Gastrocnemius medialis (tissue), 4 donors: ENCODE measurements around the gene CCDC183. TPM values are rescaled to one million over a fixed set of nuclear protein-coding genes. Genes with fewer than 3 reads are reported as not detected.

Experiments used
- ATAC-seq, 2 donors: fragments of 150-250 bp; one replicate each; pipeline ENCODE4 v1.9.1; 2016
- DNase-seq, 2 donors: peaks; one replicate each; pipeline ENCODE4 v3.0.0-alpha.2; 2019
- H3K27ac ChIP-seq, 4 donors: fragments of 200-600 bp; sonication (generic); 1 replicate in 1 of 4; 2 replicates in 3 of 4; pipeline ENCODE4 v1.5.1; 2016 to 2018; ENCODE audit warnings: mild to moderate bottlenecking in 2 of 4, moderate library complexity in 1 of 4
- H3K27me3 ChIP-seq, 3 donors: fragments of 200-600 bp; sonication (generic) in 2 of 3; 1 replicate in 1 of 3; 2 replicates in 2 of 3; pipeline versions ENCODE4 v1.5.1 to v1.6.0; 2016 to 2019; ENCODE audit warnings: mild to moderate bottlenecking in 1 of 3, moderate library complexity in 1 of 3
- H3K36me3 ChIP-seq, 2 donors: fragments of 200-600 bp; sonication (generic) in 1 of 2; one replicate each; pipeline ENCODE4 v1.5.1; 2017 to 2018
- H3K4me1 ChIP-seq, 2 donors: fragments of 200-600 bp; sonication (generic) in 1 of 2; one replicate each; pipeline ENCODE4 v1.5.1; 2016 to 2017; ENCODE audit warnings: mild to moderate bottlenecking in 2 of 2
- H3K4me3 ChIP-seq, 4 donors: fragments of 200-600 bp; sonication (generic) in 3 of 4; 1 replicate in 1 of 4; 2 replicates in 3 of 4; pipeline ENCODE4 v1.5.1; 2016 to 2019; ENCODE audit warnings: mild to moderate bottlenecking in 2 of 4
- H3K9me3 ChIP-seq, 3 donors: fragments of 200-600 bp; sonication (generic) in 2 of 3; 1 replicate in 1 of 3; 2 replicates in 2 of 3; pipeline ENCODE4 v1.5.1; 2016 to 2019
- CTCF ChIP-seq, 5 experiments: fragments of 450-650 bp in 3 of 5; fragments of 200-600 bp in 2 of 5; sonication (generic) in 2 of 5; IDR thresholded peaks in 4 of 5; conservative IDR thresholded peaks in 1 of 5; 1 replicate in 4 of 5; 2 replicates in 1 of 5; pipeline ENCODE4 v1.5.1; 2016 to 2019; ENCODE audit warnings: antibody characterized with exemption in 5 of 5, mild to moderate bottlenecking in 3 of 5, moderate library complexity in 3 of 5
- POLR2A ChIP-seq, 2 donors: fragments of 450-650 bp; IDR thresholded peaks; one replicate each; pipeline ENCODE4 v1.6.1; 2017; ENCODE audit warnings: antibody characterized with exemption in 2 of 2, mild to moderate bottlenecking in 2 of 2, moderate library complexity in 2 of 2
- in situ Hi-C, 4 donors: fragments of 200-750 bp; cut with MboI; loops; one replicate each; pipeline versions ENCODE4 v1.15.0 to v1.8.0; 2017; ENCODE audit warnings: low sequenced_read_pairs in 4 of 4
- intact Hi-C: fragments of 100-400 bp; cut with DNase I; formaldehyde crosslinking; loops from one replicate; pipeline ENCODE4 v1.15.1; 2023; ENCODE audit warnings: low total_unique reads
- total RNA-seq, 4 donors: library from RNA; depleted of rRNA; stranded (reverse); fragments of >200 nt; gene quantifications; one replicate each; pipeline versions ENCODE4 v1.1.0 to v1.2.3, GENCODE V29; 2016

Gene CCDC183
- total RNA-seq, 4 donors from 2014 or later: 0.31 TPM; not detected in 3

GRCh38 chr9:136850866-136851775 is 55.0 kb downstream of the CCDC183 start:
- no peak for TF ChIP-seq CTCF (IDR thresholded peaks at IDR 0.05 in 4 of 5, conservative IDR thresholded peaks at IDR 0.05 in 1 of 5)
- TF ChIP-seq POLR2A (IDR thresholded peaks at IDR 0.05): no peak
- Histone ChIP-seq H3K27ac (peak overlapping the region; percentile 59 to 94 (median 90)), H3K4me1 (peaks cover 20 to 31% of the 10 kb centered on the region in 2 donors), H3K9me3 (no peaks in the 10 kb centered on the region), H3K27me3 (peaks cover 0 to 9% (median 6%) of the 10 kb centered on the region in 3 donors), H3K4me3 (no peak overlapping the region), H3K36me3 (peaks cover 0 to 12% of the 10 kb centered on the region in 2 donors)
- intact Hi-C loops: no loop called here
- in situ Hi-C loops: no loop called here
- DNase-seq: no peak
- no peak for ATAC-seq

GRCh38 chr9:136851941-136852663 is 56.0 kb downstream of the CCDC183 start, which contains the start of gene MAMDC4:
Gene MAMDC4, plus strand, starts transcription at chr9:136852346. Its CDS starts 71 bp downstream, at chr9:136852417.
- Histone ChIP-seq H3K36me3 (peaks cover 0 to 12% of the 10 kb centered on the region in 2 donors), H3K27ac (peak within 1 kb of the TSS; percentile 59 to 94 (median 75)), H3K9me3 (no peaks in the 10 kb centered on the region), H3K27me3 (peaks cover 0 to 4% (median 0%) of the 10 kb centered on the region in 3 donors), H3K4me3 (no peak within 1 kb of the TSS), H3K4me1 (peaks cover 20 to 31% of the 10 kb centered on the region in 2 donors)
- intact Hi-C loops (no loop called here), in situ Hi-C loops (no loop called here)
- ATAC-seq (peak in 1 of 2 donors; percentile 9), DNase-seq (peak in 1 of 2 donors; percentile 75)
- TF ChIP-seq POLR2A (IDR thresholded peaks at IDR 0.05) (no peak), CTCF (IDR thresholded peaks at IDR 0.05 in 4 of 5, conservative IDR thresholded peaks at IDR 0.05 in 1 of 5) (no peak)

GRCh38 chr9:136852664-136853595 is 56.8 kb downstream of the CCDC183 start:
- DNase-seq: peak in 1 of 2 donors; percentile 12
- ATAC-seq: no peak
- Histone ChIP-seq H3K36me3 (peaks cover 0 to 12% of the 10 kb centered on the region in 2 donors), H3K27ac (peak overlapping the region in 1 of 4 donors; percentile 94), H3K4me3 (no peak overlapping the region), H3K4me1 (peaks cover 20 to 28% of the 10 kb centered on the region in 2 donors), H3K9me3 (no peaks in the 10 kb centered on the region), H3K27me3 (no peaks in the 10 kb centered on the region)
- in situ Hi-C loops: no loop called here
- TF ChIP-seq CTCF (IDR thresholded peaks at IDR 0.05 in 4 of 5, conservative IDR thresholded peaks at IDR 0.05 in 1 of 5) (no peak), POLR2A (IDR thresholded peaks at IDR 0.05) (no peak)
- intact Hi-C loops: no loop called here

GRCh38 chr9:136853596-136854112 is 57.5 kb downstream of the CCDC183 start:
- TF ChIP-seq CTCF (IDR thresholded peaks at IDR 0.05 in 4 of 5, conservative IDR thresholded peaks at IDR 0.05 in 1 of 5) (no peak), POLR2A (IDR thresholded peaks at IDR 0.05) (no peak)
- no peak for ATAC-seq
- in situ Hi-C loops: no loop called here

More at GRCh38 chr9:136853596-136854112, 57.5 kb downstream of the CCDC183 start:
- H3K36me3 ChIP-seq: peaks cover 0 to 12% of the 10 kb centered on the region in 2 donors
- no peaks in the 10 kb centered on the region for H3K27me3 ChIP-seq
- H3K9me3 ChIP-seq: no peaks in the 10 kb centered on the region
- intact Hi-C loops: loop anchor here (1.0 to 2.0 kb wide), 2 partner anchors 18 to 19 kb away; no protein-coding TSS in a partner anchor
- H3K4me1 ChIP-seq: peaks cover 20 to 31% of the 10 kb centered on the region in 2 donors
- no peak overlapping the region for H3K4me3 ChIP-seq
- H3K27ac ChIP-seq: no peak overlapping the region
- peak in 1 of 2 donors; percentile 11 for DNase-seq
